Neural progenitor cell (in vitro differentiated cells): ENCODE measurements around the gene SEZ6L2. TPM values are rescaled to one million over a fixed set of nuclear protein-coding genes. Genes with fewer than 3 reads are reported as not detected.

Experiments
- DNase-seq: peaks from one replicate; pipeline ENCODE4 v3.0.0-alpha.2; 2016; ENCODE audit warnings: low spot score
- H2AFZ ChIP-seq: fragments of 200-600 bp; sonication (generic); replicated peaks from 2 replicates; pipeline ENCODE4 v1.6.1; 2016; ENCODE audit warnings: antibody characterized with exemption
- H3F3A ChIP-seq: fragments of 200-600 bp; sonication (generic); 2 replicates; pipeline ENCODE4 v1.6.1; 2016; ENCODE audit warnings: antibody characterized with exemption, low read depth
- H3K27ac ChIP-seq: fragments of 200-600 bp; sonication (generic); 2 replicates; pipeline ENCODE4 v1.5.1; 2016; ENCODE audit warnings: mild to moderate bottlenecking
- H3K27me3 ChIP-seq: fragments of 200-600 bp; sonication (generic); 2 replicates; pipeline ENCODE4 v1.6.1; 2016; ENCODE audit warnings: mild to moderate bottlenecking, moderate library complexity
- H3K36me3 ChIP-seq: fragments of 200-600 bp; sonication (generic); 2 replicates; pipeline ENCODE4 v1.5.1; 2016
- H3K4me1 ChIP-seq: fragments of 200-600 bp; sonication (generic); 2 replicates; pipeline ENCODE4 v1.6.1; 2016; ENCODE audit warnings: mixed run types
- H3K4me2 ChIP-seq: fragments of 200-600 bp; sonication (generic); 2 replicates; pipeline ENCODE4 v1.6.1; 2016
- H3K4me3 ChIP-seq: fragments of 200-600 bp; sonication (generic); 2 replicates; pipeline ENCODE4 v1.5.1; 2016
- H3K79me2 ChIP-seq: fragments of 200-600 bp; sonication (generic); 2 replicates; pipeline ENCODE4 v1.6.1; 2016; ENCODE audit warnings: low read depth
- H3K9ac ChIP-seq: fragments of 200-600 bp; sonication (generic); 2 replicates; pipeline ENCODE4 v1.6.1; 2016
- H3K9me3 ChIP-seq: fragments of 200-600 bp; sonication (generic); 2 replicates; pipeline ENCODE4 v1.5.1; 2016; ENCODE audit warnings: low read depth
- H4K20me1 ChIP-seq: fragments of 200-600 bp; sonication (generic); 2 replicates; pipeline ENCODE4 v1.6.1; 2016; ENCODE audit warnings: low read depth
- H3K27ac Mint-ChIP-seq: 3 replicates; pipeline ENCODE4 v1.8.0; 2021; ENCODE audit warnings: mixed read lengths
- H3K27me3 Mint-ChIP-seq: 2 replicates; pipeline ENCODE4 v1.8.0; 2022; ENCODE audit warnings: low read depth, mild to moderate bottlenecking, inconsistent platforms, moderate library complexity, mixed read lengths; ENCODE audit not compliant: insufficient read depth
- H3K36me3 Mint-ChIP-seq: 3 replicates; pipeline ENCODE4 v1.8.0; 2021; ENCODE audit warnings: mixed read lengths
- H3K4me1 Mint-ChIP-seq: 3 replicates; pipeline ENCODE4 v1.8.0; 2021; ENCODE audit warnings: mixed read lengths
- H3K4me3 Mint-ChIP-seq: 3 replicates; pipeline ENCODE4 v1.8.0; 2021; ENCODE audit warnings: mild to moderate bottlenecking, moderate library complexity, mixed read lengths
- H3K9me3 Mint-ChIP-seq: 3 replicates; pipeline ENCODE4 v1.8.0; 2020; ENCODE audit warnings: mixed read lengths
- CTCF ChIP-seq: fragments of 200-600 bp; sonication (generic); IDR thresholded peaks from 2 replicates; pipeline ENCODE4 v1.5.1; 2017; ENCODE audit warnings: antibody characterized with exemption, mild to moderate bottlenecking
- EZH2 ChIP-seq: fragments of 200-600 bp; sonication (generic); IDR thresholded peaks from 2 replicates; pipeline ENCODE4 v1.6.1; 2017; ENCODE audit warnings: antibody characterized with exemption, mild to moderate bottlenecking, moderate library complexity
- EZH2phosphoT487 ChIP-seq: fragments of 200-600 bp; sonication (generic); IDR thresholded peaks from 2 replicates; pipeline ENCODE4 v1.6.1; 2017; ENCODE audit warnings: antibody characterized with exemption
- total RNA-seq: library from RNA; depleted of rRNA; stranded (reverse); fragments of >200 nt; gene quantifications from 2 replicates; pipeline ENCODE4 v1.2.3, GENCODE V29; 2015; ENCODE audit warnings: low replicate concordance

SEZ6L2 gene
- total RNA-seq, 1 donor from 2014 or later: 11.7 TPM

GRCh38 chr16:29862884-29863668 lies 36.3 kb downstream of the SEZ6L2 start, which contains the start of gene CDIPT:
Gene CDIPT (minus strand): TSS chr16:29863226. CDS start chr16:29862857, 369 bp downstream.
- H3K36me3 Mint-ChIP-seq: peaks cover 7% of the 10 kb centered on the region
- DNase-seq: peak; percentile 98
- Histone ChIP-seq H3K4me1 (no peaks in the 10 kb centered on the region), H3K9ac (peak within 1 kb of the TSS; percentile 93), H3K4me2 (peak within 1 kb of the TSS; percentile 95), H3K4me3 (peak within 1 kb of the TSS; percentile 94), H3F3A (peaks cover 13% of the 10 kb centered on the region), H3K27ac (peak within 1 kb of the TSS; percentile 100), H2AFZ (peak within 1 kb of the TSS; percentile 98), H3K9me3 (no peaks in the 10 kb centered on the region), H3K36me3 (no peaks in the 10 kb centered on the region), H4K20me1 (peaks cover 5% of the 10 kb centered on the region), H3K27me3 (no peaks in the 10 kb centered on the region), H3K79me2 (peaks cover 23% of the 10 kb centered on the region)
- H3K9me3 Mint-ChIP-seq: no peaks in the 10 kb centered on the region
- peak within 1 kb of the TSS; percentile 99 for H3K4me3 Mint-ChIP-seq
- peaks cover 5% of the 10 kb centered on the region for H3K27me3 Mint-ChIP-seq
- peak within 1 kb of the TSS; percentile 100 for H3K27ac Mint-ChIP-seq
- peaks cover 6% of the 10 kb centered on the region for H3K4me1 Mint-ChIP-seq
- TF ChIP-seq CTCF: peak; percentile 73
- TF ChIP-seq EZH2: no peak
- no peak for TF ChIP-seq EZH2phosphoT487

- H3K36me3 ChIP-seq: no peaks in the 10 kb centered on the region
- peak overlapping the region; percentile 94 for H3K4me3 ChIP-seq
- H3K9ac ChIP-seq: peak overlapping the region; percentile 93
- Mint-ChIP-seq H3K4me3 (peak overlapping the region; percentile 99), H3K36me3 (peaks cover 7% of the 10 kb centered on the region), H3K27ac (peak overlapping the region; percentile 95), H3K27me3 (peaks cover 5% of the 10 kb centered on the region), H3K9me3 (no peaks in the 10 kb centered on the region), H3K4me1 (peaks cover 6% of the 10 kb centered on the region)
- DNase-seq: peak; percentile 63
- peaks cover 23% of the 10 kb centered on the region for H3K79me2 ChIP-seq
- peak overlapping the region; percentile 95 for H3K4me2 ChIP-seq
- no peaks in the 10 kb centered on the region for H3K27me3 ChIP-seq
- H3K4me1 ChIP-seq: no peaks in the 10 kb centered on the region
- no peak for TF ChIP-seq CTCF
- no peak for TF ChIP-seq EZH2
- TF ChIP-seq EZH2phosphoT487: no peak
- no peaks in the 10 kb centered on the region for H3K9me3 ChIP-seq
- peaks cover 5% of the 10 kb centered on the region for H4K20me1 ChIP-seq
- H2AFZ ChIP-seq: peak overlapping the region; percentile 98
- H3K27ac ChIP-seq: peak overlapping the region; percentile 100
- peaks cover 13% of the 10 kb centered on the region for H3F3A ChIP-seq
Observed at GRCh38 chr16:29862383-29862883, 36.9 kb downstream of the SEZ6L2 start.

- Histone ChIP-seq H3K4me1 (no peaks in the 10 kb centered on the region), H3K79me2 (peaks cover 23% of the 10 kb centered on the region), H3K27me3 (no peaks in the 10 kb centered on the region), H3K4me3 (no peak overlapping the region), H4K20me1 (peaks cover 5% of the 10 kb centered on the region), H3K27ac (no peak overlapping the region), H3F3A (peaks cover 13% of the 10 kb centered on the region), H2AFZ (no peak overlapping the region), H3K9me3 (no peaks in the 10 kb centered on the region), H3K36me3 (no peaks in the 10 kb centered on the region), H3K4me2 (no peak overlapping the region), H3K9ac (no peak overlapping the region)
- peaks cover 6% of the 10 kb centered on the region for H3K4me1 Mint-ChIP-seq
- TF ChIP-seq CTCF: no peak
- TF ChIP-seq EZH2: no peak
- TF ChIP-seq EZH2phosphoT487: no peak
- H3K27ac Mint-ChIP-seq: no peak overlapping the region
- DNase-seq: no peak
- H3K36me3 Mint-ChIP-seq: peaks cover 7% of the 10 kb centered on the region
- H3K27me3 Mint-ChIP-seq: peaks cover 5% of the 10 kb centered on the region
- H3K4me3 Mint-ChIP-seq: peak overlapping the region; percentile 99
- no peaks in the 10 kb centered on the region for H3K9me3 Mint-ChIP-seq
Observed at GRCh38 chr16:29860218-29860617, 39.1 kb downstream of the SEZ6L2 start.
